SU-DHL-6 (cell line): Measurements from ENCODE around the gene RPN1.
A peak's percentile ranks its signal among the peaks of the same experiment; 100 is the strongest.

ENCODE experiments used
- H2AFZ ChIP-seq: fragments of 200-600 bp; sonication (generic); 2 replicates; pipeline ENCODE4 v1.6.1; 2014; ENCODE audit warnings: low read depth, mild to moderate bottlenecking, moderate library complexity, mixed read lengths, antibody characterized with exemption, low read length; ENCODE audit not compliant: severe bottlenecking
- H3F3A ChIP-seq: fragments of 200-600 bp; shearing (Covaris generic); 2 replicates; pipeline ENCODE4 v1.6.0; 2016; ENCODE audit warnings: antibody characterized with exemption, mild to moderate bottlenecking; ENCODE audit not compliant: insufficient read depth
- H3K27ac ChIP-seq: fragments of 200-600 bp; sonication (generic); 2 replicates; pipeline ENCODE4 v1.5.1; 2016; ENCODE audit warnings: low read depth, mild to moderate bottlenecking, low read length, moderate library complexity, mixed read lengths
- H3K27me3 ChIP-seq: fragments of 200-600 bp; sonication (generic), shearing (Covaris generic); 2 replicates; pipeline ENCODE4 v1.6.0; 2014; ENCODE audit warnings: mild to moderate bottlenecking, low read length
- H3K36me3 ChIP-seq: fragments of 200-600 bp; sonication (generic); 2 replicates; pipeline ENCODE4 v1.6.1; 2014; ENCODE audit warnings: mild to moderate bottlenecking, low read length, mixed read lengths
- H3K4me2 ChIP-seq: fragments of 300-600, 200-600 bp; shearing (Covaris generic), sonication (generic); 2 replicates; pipeline ENCODE4 v1.6.0; 2014; ENCODE audit warnings: low read length, low read depth, mild to moderate bottlenecking; ENCODE audit not compliant: poor library complexity, severe bottlenecking
- H3K4me3 ChIP-seq: fragments of 200-600 bp; sonication (generic); 2 replicates; pipeline ENCODE4 v1.5.1; 2014; ENCODE audit warnings: antibody characterized with exemption, low read length, mild to moderate bottlenecking, mixed read lengths; ENCODE audit not compliant: insufficient read depth, poor library complexity, severe bottlenecking
- H3K79me2 ChIP-seq: fragments of 200-600 bp; sonication (generic); 2 replicates; pipeline ENCODE4 v1.6.1; 2014; ENCODE audit warnings: mild to moderate bottlenecking, low read length, moderate library complexity; ENCODE audit not compliant: insufficient read depth
- H3K9ac ChIP-seq: fragments of 200-600 bp; sonication (generic); 2 replicates; pipeline ENCODE4 v1.7.0; 2014; ENCODE audit warnings: mild to moderate bottlenecking, low read length
- H3K9me2 ChIP-seq: fragments of 200-600 bp; sonication (generic); replicated peaks from 2 replicates; pipeline ENCODE4 v1.6.1; 2014; ENCODE audit warnings: low read length; ENCODE audit not compliant: insufficient read depth
- H3K9me3 ChIP-seq: fragments of 200-600 bp; sonication (generic); 2 replicates; pipeline ENCODE4 v1.6.1; 2014; ENCODE audit warnings: low read length, mixed read lengths; ENCODE audit not compliant: insufficient read depth
- H4K20me1 ChIP-seq: fragments of 200-600 bp; sonication (generic); 2 replicates; pipeline ENCODE4 v1.6.1; 2014; ENCODE audit warnings: low read depth, mild to moderate bottlenecking, antibody characterized with exemption, low read length, moderate library complexity, mixed read lengths
- CTCF ChIP-seq: fragments of 200-600 bp; sonication (generic); IDR thresholded peaks from one replicate; pipeline ENCODE4 v1.5.1; 2017; ENCODE audit warnings: antibody characterized with exemption, mild to moderate bottlenecking, low read length, moderate library complexity; ENCODE audit not compliant: insufficient read depth, poor library complexity, severe bottlenecking
- EZH2phosphoT487 ChIP-seq: fragments of 200-600 bp; sonication (generic), shearing (Covaris generic); conservative IDR thresholded peaks from 2 replicates; pipeline ENCODE4 v1.6.1; 2018; ENCODE audit warnings: mild to moderate bottlenecking, antibody characterized with exemption, low read length, moderate library complexity, mixed read lengths

The RPN1 gene

GRCh38 chr3:128650096-128651050 is at the start of gene RPN1:
TSS of gene RPN1 (minus strand) at chr3:128650818. CDS start at chr3:128650800, 18 bp downstream.
- Histone ChIP-seq H2AFZ (peak within 1 kb of the TSS; percentile 85), H3K4me3 (peak within 1 kb of the TSS; percentile 100), H4K20me1 (no peaks in the 10 kb centered on the region; the same call in 1 of the 2 replicates), H3K36me3 (0 out of 2 replicates have a peak, but pooled peaks cover 4% of the 10 kb centered on the region), H3K9me2 (no peaks in the 10 kb centered on the region), H3K9ac (peak within 1 kb of the TSS; percentile 100), H3K4me2 (peak within 1 kb of the TSS; percentile 80), H3K27ac (peak within 1 kb of the TSS; percentile 86), H3F3A (peaks cover 4% of the 10 kb centered on the region; the same call in 1 of the 2 replicates), H3K9me3 (no peaks in the 10 kb centered on the region), H3K79me2 (peaks cover 53% of the 10 kb centered on the region), H3K27me3 (no peaks in the 10 kb centered on the region)
- TF ChIP-seq EZH2phosphoT487 (no peak), CTCF (no peak)

- H3K79me2 ChIP-seq, result no peaks in the 10 kb centered on the region
- no peak overlapping the region for H3K9ac ChIP-seq
- no peaks in the 10 kb centered on the region for H4K20me1 ChIP-seq
- H3K36me3 ChIP-seq, result no peaks in the 10 kb centered on the region
- no peaks in the 10 kb centered on the region for H3K9me3 ChIP-seq
- TF ChIP-seq CTCF (no peak), EZH2phosphoT487 (no peak)
- no peak overlapping the region for H2AFZ ChIP-seq
- no peaks in the 10 kb centered on the region for H3F3A ChIP-seq
- no peak overlapping the region for H3K4me2 ChIP-seq
- H3K27me3 ChIP-seq, result no peaks in the 10 kb centered on the region
- H3K4me3 ChIP-seq, result no peak overlapping the region
- no peak overlapping the region for H3K27ac ChIP-seq
- no peaks in the 10 kb centered on the region for H3K9me2 ChIP-seq
These were observed 47.8 kb upstream of the RPN1 start for GRCh38 chr3:128698211-128699047.

- no peak overlapping the region for H3K4me2 ChIP-seq
- no peaks in the 10 kb centered on the region for H3K9me2 ChIP-seq
- no peaks in the 10 kb centered on the region for H3K79me2 ChIP-seq
- no peak overlapping the region for H3K27ac ChIP-seq
- H3K9ac ChIP-seq, result no peak overlapping the region
- H3K4me3 ChIP-seq, result no peak overlapping the region
- no peaks in the 10 kb centered on the region for H3F3A ChIP-seq
- H3K36me3 ChIP-seq, result no peaks in the 10 kb centered on the region
- no peaks in the 10 kb centered on the region for H3K27me3 ChIP-seq
- H4K20me1 ChIP-seq, result no peaks in the 10 kb centered on the region
- TF ChIP-seq EZH2phosphoT487, result no peak
- no peak for TF ChIP-seq CTCF
- H2AFZ ChIP-seq, result no peak overlapping the region
- no peaks in the 10 kb centered on the region for H3K9me3 ChIP-seq
These were observed 46.7 kb upstream of the RPN1 start for GRCh38 chr3:128697341-128697740.
